Neuronal stem cell (in vitro differentiated cells): ENCODE measurements around the gene ZNF775.

Experiments used
- DNase-seq: peaks from one replicate; pipeline ENCODE4 v3.0.0-alpha.2; 2013; ENCODE audit warnings: low spot score
- H2AFZ ChIP-seq: one replicate; pipeline ENCODE4 v1.6.1; 2013; ENCODE audit warnings: mild to moderate bottlenecking, low read length, inconsistent platforms
- H2AK5ac ChIP-seq: 2 replicates; pipeline ENCODE4 v1.6.1; 2013; ENCODE audit warnings: low read depth, mild to moderate bottlenecking, inconsistent platforms, low read length, moderate library complexity, mixed read lengths
- H2BK120ac ChIP-seq: 2 replicates; pipeline ENCODE4 v1.6.1; 2013; ENCODE audit warnings: low read depth, mild to moderate bottlenecking, inconsistent platforms, low read length, moderate library complexity, mixed read lengths
- H2BK12ac ChIP-seq: one replicate; pipeline ENCODE4 v1.6.1; 2013; ENCODE audit warnings: low read length, inconsistent platforms
- H2BK15ac ChIP-seq: 2 replicates; pipeline ENCODE4 v1.6.1; 2013; ENCODE audit warnings: mild to moderate bottlenecking, low read length, inconsistent platforms, mixed read lengths
- H2BK5ac ChIP-seq: one replicate; pipeline ENCODE4 v1.6.1; 2013; ENCODE audit warnings: inconsistent platforms, mild to moderate bottlenecking, low read length, moderate library complexity
- H3K14ac ChIP-seq: one replicate; pipeline ENCODE4 v1.6.1; 2013; ENCODE audit warnings: low read length, inconsistent platforms
- H3K18ac ChIP-seq: 2 replicates; pipeline ENCODE4 v1.6.1; 2013; ENCODE audit warnings: low read length, inconsistent platforms
- H3K23ac ChIP-seq: 2 replicates; pipeline ENCODE4 v1.6.1; 2013; ENCODE audit warnings: low read depth, mild to moderate bottlenecking, mixed read lengths, low read length, inconsistent platforms; ENCODE audit not compliant: poor library complexity
- H3K27ac ChIP-seq: replicated peaks from 3 replicates; pipeline ENCODE4 v1.5.1; 2013; ENCODE audit warnings: low read length, inconsistent platforms
- H3K27me3 ChIP-seq, 3 experiments: 2 replicates each; pipeline ENCODE4 v1.6.1; 2013; ENCODE audit warnings: low read length in 3 of 3, mild to moderate bottlenecking in 2 of 3, inconsistent platforms in 1 of 3, low read depth in 1 of 3, mixed read lengths in 1 of 3, moderate library complexity in 1 of 3; ENCODE audit not compliant: control insufficient read depth in 3 of 3, insufficient read depth in 3 of 3
- H3K36me3 ChIP-seq, 2 donors: replicated peaks in 1 of 2; 2 replicates each; pipeline ENCODE4 v1.6.1; 2013; ENCODE audit warnings: low read length in 2 of 2; ENCODE audit not compliant: control insufficient read depth in 2 of 2, insufficient read depth in 2 of 2
- H3K4ac ChIP-seq: 2 replicates; pipeline ENCODE4 v1.6.1; 2013; ENCODE audit warnings: inconsistent platforms, mild to moderate bottlenecking, low read length, moderate library complexity
- H3K4me1 ChIP-seq, 2 donors: 1 replicate in 1 of 2; 2 replicates in 1 of 2; pipeline ENCODE4 v1.6.1; 2013; ENCODE audit warnings: low read length in 2 of 2, low read depth in 1 of 2; ENCODE audit not compliant: control insufficient read depth in 2 of 2, insufficient read depth in 1 of 2
- H3K4me2 ChIP-seq: one replicate; pipeline ENCODE4 v1.6.1; 2013; ENCODE audit warnings: mild to moderate bottlenecking, low read length, inconsistent platforms; ENCODE audit not compliant: insufficient read depth, poor library complexity, severe bottlenecking
- H3K4me3 ChIP-seq, 2 donors: 2 replicates each; pipeline ENCODE4 v1.5.1; 2013; ENCODE audit warnings: low read length in 2 of 2, mild to moderate bottlenecking in 2 of 2, inconsistent platforms in 1 of 2, moderate library complexity in 1 of 2
- H3K79me1 ChIP-seq: one replicate; pipeline ENCODE4 v1.6.1; 2013; ENCODE audit warnings: low read depth, mild to moderate bottlenecking, inconsistent platforms, low read length, moderate library complexity
- H3K9ac ChIP-seq: one replicate; pipeline ENCODE4 v1.6.1; 2013; ENCODE audit warnings: mild to moderate bottlenecking, low read depth, low read length, inconsistent platforms; ENCODE audit not compliant: poor library complexity
- H3K9me3 ChIP-seq, 2 donors: replicated peaks in 1 of 2; 2 replicates each; pipeline versions ENCODE3 to v1.6.1; 2013; ENCODE audit warnings: low read length in 2 of 2, mild to moderate bottlenecking in 2 of 2, inconsistent platforms in 1 of 2, low read depth in 1 of 2, mixed read lengths in 1 of 2, moderate library complexity in 1 of 2; ENCODE audit not compliant: control insufficient read depth in 2 of 2, insufficient read depth in 1 of 2
- H4K8ac ChIP-seq: one replicate; pipeline ENCODE4 v1.6.1; 2013; ENCODE audit warnings: low read depth, mild to moderate bottlenecking, inconsistent platforms, low read length, moderate library complexity
- H4K91ac ChIP-seq: one replicate; pipeline ENCODE4 v1.6.1; 2013; ENCODE audit warnings: low read length, low read depth, mild to moderate bottlenecking, inconsistent platforms; ENCODE audit not compliant: poor library complexity
- whole genome bisulfite sequencing, 2 donors: extraction: QIAGEN DNeasy Blood & Tissue Kit; methylation state at CpG; one replicate each; pipeline ENCODE4 v1.1.7; 2013; ENCODE audit warnings: missing lambda C conversion rate in 2 of 2, mixed read lengths in 1 of 2; ENCODE audit not compliant: insufficient read length in 2 of 2, insufficient replicate concordance in 1 of 2; ENCODE audit errors: extremely low coverage in 2 of 2; 5-methylcytosine and 5-hydroxymethylcytosine counted together

The ZNF775 gene

DNA sequence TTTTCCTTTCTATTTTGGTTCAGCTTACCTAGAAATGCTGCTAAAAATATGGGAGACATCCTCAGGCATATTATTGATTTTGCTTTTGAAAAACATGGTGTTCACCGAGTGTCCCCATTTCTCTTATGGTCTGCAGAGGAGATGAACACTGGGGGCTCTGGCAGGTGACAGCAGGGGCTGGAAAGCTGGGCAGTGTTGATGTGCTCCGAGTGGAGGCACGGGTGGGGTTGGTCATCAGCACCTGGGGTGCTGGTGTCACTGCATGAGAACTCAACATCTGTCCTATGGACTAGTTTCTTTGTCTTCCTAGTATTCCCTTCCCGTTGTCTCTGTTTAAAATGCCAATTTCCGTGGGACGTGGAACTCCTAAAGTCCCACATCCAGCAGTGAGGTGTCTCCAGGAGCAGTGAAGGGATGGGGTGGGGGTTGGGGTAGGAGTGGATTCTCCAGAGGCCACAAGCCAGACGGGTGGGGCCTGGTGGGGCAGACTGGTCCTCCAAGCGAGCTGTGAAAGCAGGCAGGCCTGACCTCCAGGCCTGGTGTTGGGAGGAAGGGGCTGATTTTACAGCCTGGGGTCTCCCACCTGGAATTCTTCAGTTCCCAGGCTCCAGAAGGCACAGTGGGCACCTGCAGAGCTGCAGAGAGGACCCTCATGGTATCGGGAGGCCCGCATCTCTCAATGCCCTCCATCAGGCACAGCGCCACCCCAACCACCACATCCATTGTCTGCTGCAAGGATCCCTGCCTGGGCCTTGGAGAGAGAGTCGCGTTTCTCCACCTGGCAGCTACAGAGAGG, 24.4 kb downstream of the ZNF775 start:
- H2BK120ac ChIP-seq, result no peak overlapping the region
- H2AK5ac ChIP-seq, result peak overlapping the region; percentile 91
- no peak overlapping the region for H2BK12ac ChIP-seq
- H3K4ac ChIP-seq, result no peak overlapping the region
- peak overlapping the region; percentile 79 for H2BK15ac ChIP-seq
- peaks cover 4 to 6% of the 10 kb centered on the region in 2 donors for H3K36me3 ChIP-seq
- H3K23ac ChIP-seq, result peak overlapping the region; percentile 38
- peaks cover 62 to 68% of the 10 kb centered on the region in 2 donors for H3K4me1 ChIP-seq
- no peak overlapping the region for H3K9ac ChIP-seq
- no peak overlapping the region for H3K14ac ChIP-seq
- H2AFZ ChIP-seq, result no peak overlapping the region
- H3K79me1 ChIP-seq, result no peaks in the 10 kb centered on the region
- no peak for DNase-seq
- H3K27ac ChIP-seq, result no peak overlapping the region
- whole genome bisulfite sequencing, 2 donors, result no CpG with 5 or more reads among the region's 13 CpGs
- no peak overlapping the region for H4K91ac ChIP-seq
- H3K27me3 ChIP-seq, result no peaks in the 10 kb centered on the region
- no peak overlapping the region for H4K8ac ChIP-seq
- H3K4me2 ChIP-seq, result no peak overlapping the region
- no peaks in the 10 kb centered on the region for H3K9me3 ChIP-seq
- no peak overlapping the region for H3K4me3 ChIP-seq
- H2BK5ac ChIP-seq, result no peak overlapping the region
- H3K18ac ChIP-seq, result peak overlapping the region; percentile 92

DNA sequence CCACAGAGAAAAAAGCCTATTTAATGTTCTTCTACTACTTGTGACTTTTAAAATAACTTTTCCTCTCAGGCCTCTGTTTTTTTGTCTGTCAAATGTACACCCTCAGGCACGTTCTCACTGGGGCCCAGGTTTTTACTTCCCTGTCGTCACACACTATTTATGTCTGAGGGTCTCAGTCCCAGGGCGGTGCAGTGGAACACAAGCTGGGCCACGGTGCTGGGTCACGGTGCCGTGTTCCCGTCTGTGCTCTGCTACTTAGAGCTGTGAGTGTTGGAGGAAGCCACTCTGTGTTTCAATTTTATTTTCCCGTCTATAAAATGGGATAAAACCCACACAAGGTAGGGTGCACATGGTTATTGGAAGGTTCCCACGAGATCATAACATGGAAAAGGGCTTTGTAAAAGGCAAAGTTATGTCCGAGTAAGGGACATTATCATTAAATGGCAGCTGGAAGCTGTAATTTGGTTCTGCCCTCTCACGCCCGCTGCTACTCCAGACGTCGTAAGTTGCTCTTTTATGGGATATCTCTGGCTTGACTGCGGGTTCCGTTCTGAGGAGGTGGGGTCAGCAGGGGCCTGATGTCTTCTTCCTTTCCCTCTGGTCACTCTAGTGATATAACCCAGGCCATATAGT, 25.2 kb downstream of the ZNF775 start:
- no peaks in the 10 kb centered on the region for H3K36me3 ChIP-seq
- H2AK5ac ChIP-seq, result peak overlapping the region; percentile 68
- H2BK5ac ChIP-seq, result peak overlapping the region; percentile 43
- H3K27me3 ChIP-seq, result no peaks in the 10 kb centered on the region
- H3K79me1 ChIP-seq, result no peaks in the 10 kb centered on the region
- H3K4me3 ChIP-seq, result peak overlapping the region in 1 of 2 donors; percentile 54
- no peak overlapping the region for H3K14ac ChIP-seq
- H3K9me3 ChIP-seq, result no peaks in the 10 kb centered on the region
- no peak overlapping the region for H3K9ac ChIP-seq
- H3K18ac ChIP-seq, result peak overlapping the region; percentile 84
- H2BK12ac ChIP-seq, result peak overlapping the region; percentile 91
- H2BK15ac ChIP-seq, result peak overlapping the region; percentile 50
- H3K27ac ChIP-seq, result peak overlapping the region; percentile 73
- peak overlapping the region; percentile 13 for H3K4ac ChIP-seq
- H3K4me1 ChIP-seq, result peaks cover 55 to 63% of the 10 kb centered on the region in 2 donors
- peak overlapping the region; percentile 86 for H3K4me2 ChIP-seq
- H2AFZ ChIP-seq, result peak overlapping the region; percentile 95
- H4K8ac ChIP-seq, result no peak overlapping the region
- peak overlapping the region; percentile 82 for H4K91ac ChIP-seq
- no CpG with 5 or more reads among the region's 16 CpGs for WGBS, 2 donors
- H3K23ac ChIP-seq, result no peak overlapping the region
- H2BK120ac ChIP-seq, result no peak overlapping the region
- no peak for DNase-seq

- H2BK15ac ChIP-seq, result peak overlapping the region; percentile 50
- peak overlapping the region; percentile 86 for H3K4me2 ChIP-seq
- H4K8ac ChIP-seq, result no peak overlapping the region
- H3K9me3 ChIP-seq, result no peaks in the 10 kb centered on the region
- no CpG with 5 or more reads among the region's 86 CpGs for WGBS, 2 donors
- no peak overlapping the region for H2BK12ac ChIP-seq
- no peak overlapping the region for H2BK120ac ChIP-seq
- H3K27ac ChIP-seq, result peak overlapping the region; percentile 73
- H3K23ac ChIP-seq, result peak overlapping the region; percentile 66
- peak overlapping the region; percentile 95 for H2AFZ ChIP-seq
- H3K27me3 ChIP-seq, result no peaks in the 10 kb centered on the region
- peak overlapping the region; percentile 56 for H3K9ac ChIP-seq
- H3K36me3 ChIP-seq, result no peaks in the 10 kb centered on the region
- H4K91ac ChIP-seq, result no peak overlapping the region
- peak overlapping the region; percentile 68 for H2AK5ac ChIP-seq
- peaks cover 48 to 56% of the 10 kb centered on the region in 2 donors for H3K4me1 ChIP-seq
- H2BK5ac ChIP-seq, result peak overlapping the region; percentile 43
- no peak overlapping the region for H3K4ac ChIP-seq
- DNase-seq, result peak; percentile 85
- H3K14ac ChIP-seq, result no peak overlapping the region
- peak overlapping the region; percentile 54 to 82 for H3K4me3 ChIP-seq
- H3K79me1 ChIP-seq, result no peaks in the 10 kb centered on the region
- peak overlapping the region; percentile 95 for H3K18ac ChIP-seq
Observed at GRCh38 chr7:150404805-150405583, 25.9 kb downstream of the ZNF775 start.
